ENCODE measurements around the gene CSN3. TPM values are rescaled to one million over a fixed set of nuclear protein-coding genes. Genes with fewer than 3 reads are reported as not detected.

CSN3 gene
- total and polyA plus RNA-seq, 11 donors = not detected

GRCh38 chr4:70280567-70280966, 38.2 kb downstream of the CSN3 start:
- TF ChIP-seq POLR2A (IDR thresholded peaks at IDR 0.05) = no peak
- TF ChIP-seq CTCF (IDR thresholded peaks at IDR 0.05) = no peak
- peaks cover 0 to 13% (median 0%) of the 10 kb centered on the region in 12 donors for H3K9me3 ChIP-seq
- H3K27ac ChIP-seq = no peak overlapping the region
- no peaks in the 10 kb centered on the region for H3K27me3 ChIP-seq
- 36 to 65% (median 43%) methylated on average over 1 of the region's 1 CpG for WGBS, 4 donors
- no peak overlapping the region for H3K4me3 ChIP-seq
- no peak for DNase-seq
- intact Hi-C loops (cut with DNase I) = no loop called here
- ATAC-seq = no peak
- H3K4me1 ChIP-seq = no peaks in the 10 kb centered on the region
- H3K36me3 ChIP-seq = no peaks in the 10 kb centered on the region

GRCh38 chr4:70288651-70289050, 46.3 kb downstream of the CSN3 start:
- DNase-seq (no peak), ATAC-seq (no peak)
- H3K9me3 ChIP-seq = peaks cover 0 to 7% (median 0%) of the 10 kb centered on the region in 12 donors
- TF ChIP-seq CTCF (IDR thresholded peaks at IDR 0.05) (no peak), POLR2A (IDR thresholded peaks at IDR 0.05) (no peak)
- H3K27ac ChIP-seq = no peak overlapping the region
- no peaks in the 10 kb centered on the region for H3K4me1 ChIP-seq
- H3K36me3 ChIP-seq = no peaks in the 10 kb centered on the region
- intact Hi-C loops (cut with DNase I) = no loop called here
- no peak overlapping the region for H3K4me3 ChIP-seq
- WGBS, 4 donors = 72 to 83% (median 78%) methylated on average over 1 of the region's 1 CpG
- no peaks in the 10 kb centered on the region for H3K27me3 ChIP-seq

- Histone ChIP-seq H3K4me3 (no peak overlapping the region), H3K4me1 (no peaks in the 10 kb centered on the region), H3K27me3 (no peaks in the 10 kb centered on the region), H3K9me3 (peaks cover 0 to 7% (median 0%) of the 10 kb centered on the region in 12 donors), H3K36me3 (no peaks in the 10 kb centered on the region), H3K27ac (no peak overlapping the region)
- intact Hi-C loops (cut with DNase I) = no loop called here
- 57 to 68% (median 60%) methylated on average over 2 of the region's 2 CpGs for WGBS, 4 donors
- DNase-seq (no peak), ATAC-seq (no peak)
- no peak for TF ChIP-seq CTCF (IDR thresholded peaks at IDR 0.05)
- TF ChIP-seq POLR2A (IDR thresholded peaks at IDR 0.05) = no peak
These were observed 48.9 kb downstream of the CSN3 start for GRCh38 chr4:70291341-70291740.

GRCh38 chr4:70297576-70297975, 55.2 kb downstream of the CSN3 start:
- Histone ChIP-seq H3K36me3 (no peaks in the 10 kb centered on the region), H3K4me1 (no peaks in the 10 kb centered on the region), H3K27ac (no peak overlapping the region), H3K9me3 (peaks cover 0 to 2% (median 0%) of the 10 kb centered on the region in 12 donors), H3K4me3 (no peak overlapping the region), H3K27me3 (no peaks in the 10 kb centered on the region)
- DNase-seq (no peak), ATAC-seq (no peak)
- TF ChIP-seq CTCF (IDR thresholded peaks at IDR 0.05) (no peak), POLR2A (IDR thresholded peaks at IDR 0.05) (no peak)
- intact Hi-C loops (cut with DNase I) = no loop called here
